IPS-20b (cell line): ENCODE measurements around the gene FHDC1.

Experiments
- H3K27ac ChIP-seq: one replicate; pipeline ENCODE4 v1.5.1; 2013; ENCODE audit warnings: low read length
- H3K27me3 ChIP-seq: 2 replicates; pipeline ENCODE4 v1.6.1; 2013; ENCODE audit warnings: mild to moderate bottlenecking, low read length, inconsistent platforms; ENCODE audit not compliant: insufficient read depth
- H3K36me3 ChIP-seq: 2 replicates; pipeline ENCODE4 v1.6.1; 2013; ENCODE audit warnings: low read depth, mild to moderate bottlenecking, inconsistent platforms, low read length, moderate library complexity; ENCODE audit not compliant: insufficient read depth
- H3K4me1 ChIP-seq: 2 replicates; pipeline ENCODE4 v1.6.1; 2013; ENCODE audit warnings: mild to moderate bottlenecking, control low read depth, inconsistent platforms, low read length, moderate library complexity; ENCODE audit not compliant: insufficient read depth
- H3K4me3 ChIP-seq: 2 replicates; pipeline ENCODE4 v1.5.1; 2013; ENCODE audit warnings: mild to moderate bottlenecking, low read length, inconsistent platforms
- H3K9ac ChIP-seq: 2 replicates; pipeline ENCODE4 v1.6.1; 2013; ENCODE audit warnings: low read depth, mild to moderate bottlenecking, inconsistent platforms, low read length, moderate library complexity
- H3K9me3 ChIP-seq: 2 replicates; pipeline ENCODE4 v1.6.1; 2013; ENCODE audit warnings: mild to moderate bottlenecking, low read depth, low read length, inconsistent platforms; ENCODE audit not compliant: insufficient read depth

FHDC1 gene

GRCh38 chr4:153000076-153000420 lies 63.9 kb downstream of the FHDC1 start:
- Histone ChIP-seq H3K36me3 (no peaks in the 10 kb centered on the region), H3K4me3 (no peak overlapping the region), H3K9me3 (no peaks in the 10 kb centered on the region), H3K4me1 (peaks cover 23% of the 10 kb centered on the region; the same call in 1 of the 2 replicates), H3K27me3 (0 out of 2 replicates have a peak, but pooled peaks cover 5% of the 10 kb centered on the region), H3K27ac (no peak overlapping the region), H3K9ac (no peak overlapping the region)

GRCh38 chr4:153001626-153002025 lies 65.5 kb downstream of the FHDC1 start:
- Histone ChIP-seq H3K4me1 (peaks cover 14% of the 10 kb centered on the region; the same call in 1 of the 2 replicates), H3K9ac (no peak overlapping the region), H3K36me3 (no peaks in the 10 kb centered on the region), H3K9me3 (no peaks in the 10 kb centered on the region), H3K27me3 (0 out of 2 replicates have a peak, but pooled peaks cover 5% of the 10 kb centered on the region), H3K4me3 (no peak overlapping the region), H3K27ac (no peak overlapping the region)

- Histone ChIP-seq H3K9me3 (no peaks in the 10 kb centered on the region), H3K9ac (no peak overlapping the region), H3K4me1 (peaks cover 10% of the 10 kb centered on the region; the same call in 1 of the 2 replicates), H3K36me3 (no peaks in the 10 kb centered on the region), H3K27me3 (0 out of 2 replicates have a peak, but pooled peaks cover 5% of the 10 kb centered on the region), H3K27ac (no peak overlapping the region), H3K4me3 (no peak overlapping the region)
Observed at GRCh38 chr4:153002110-153002509, 66.0 kb downstream of the FHDC1 start.

- Histone ChIP-seq H3K27ac (no peak overlapping the region), H3K4me1 (peaks cover 15% of the 10 kb centered on the region; the same call in 1 of the 2 replicates), H3K9ac (no peak overlapping the region), H3K36me3 (no peaks in the 10 kb centered on the region), H3K27me3 (0 out of 2 replicates have a peak, but pooled peaks cover 5% of the 10 kb centered on the region), H3K4me3 (no peak overlapping the region), H3K9me3 (no peaks in the 10 kb centered on the region)
Observed at GRCh38 chr4:153004081-153004850, 68.1 kb downstream of the FHDC1 start.

GRCh38 chr4:153005899-153006381 lies 69.8 kb downstream of the FHDC1 start:
- no peak overlapping the region for H3K9ac ChIP-seq
- 0 out of 2 replicates have a peak, but pooled peaks cover 3% of the 10 kb centered on the region for H3K27me3 ChIP-seq
- H3K9me3 ChIP-seq: peaks cover 2% of the 10 kb centered on the region; the same call in 1 of the 2 replicates
- H3K4me3 ChIP-seq: no peak overlapping the region
- peaks cover 15% of the 10 kb centered on the region; the same call in 1 of the 2 replicates for H3K4me1 ChIP-seq
- no peaks in the 10 kb centered on the region for H3K36me3 ChIP-seq
- H3K27ac ChIP-seq: no peak overlapping the region

- no peak overlapping the region for H3K9ac ChIP-seq
Observed at GRCh38 chr4:153008578-153009199, 72.6 kb downstream of the FHDC1 start.

GRCh38 chr4:153010146-153010545 lies 74.0 kb downstream of the FHDC1 start:
- peaks cover 8% of the 10 kb centered on the region; the same call in 1 of the 2 replicates for H3K9me3 ChIP-seq
- H3K36me3 ChIP-seq: no peaks in the 10 kb centered on the region
- no peak overlapping the region for H3K27ac ChIP-seq
- H3K27me3 ChIP-seq: no peaks in the 10 kb centered on the region
- 0 out of 2 replicates have a peak, but pooled peaks cover 6% of the 10 kb centered on the region for H3K4me1 ChIP-seq
- no peak overlapping the region for H3K9ac ChIP-seq
- no peak overlapping the region for H3K4me3 ChIP-seq

More at GRCh38 chr4:153008578-153009199, 72.6 kb downstream of the FHDC1 start:
- Histone ChIP-seq H3K4me1 (peaks cover 10% of the 10 kb centered on the region; the same call in 1 of the 2 replicates), H3K4me3 (no peak overlapping the region), H3K27ac (no peak overlapping the region), H3K27me3 (no peaks in the 10 kb centered on the region), H3K9me3 (peaks cover 8% of the 10 kb centered on the region; the same call in 1 of the 2 replicates), H3K36me3 (no peaks in the 10 kb centered on the region)

- peaks cover 8% of the 10 kb centered on the region; the same call in 1 of the 2 replicates for H3K9me3 ChIP-seq
- no peaks in the 10 kb centered on the region for H3K36me3 ChIP-seq
- 0 out of 2 replicates have a peak, but pooled peaks cover 6% of the 10 kb centered on the region for H3K4me1 ChIP-seq
- no peaks in the 10 kb centered on the region for H3K27me3 ChIP-seq
- no peak overlapping the region for H3K27ac ChIP-seq
- H3K9ac ChIP-seq: no peak overlapping the region
- no peak overlapping the region for H3K4me3 ChIP-seq
Observed at GRCh38 chr4:153013202-153013977, 77.3 kb downstream of the FHDC1 start.

GRCh38 chr4:153014460-153014859 lies 78.3 kb downstream of the FHDC1 start:
- Histone ChIP-seq H3K36me3 (no peaks in the 10 kb centered on the region), H3K4me3 (no peak overlapping the region), H3K4me1 (no peaks in the 10 kb centered on the region), H3K27me3 (no peaks in the 10 kb centered on the region), H3K27ac (no peak overlapping the region), H3K9ac (no peak overlapping the region), H3K9me3 (peaks cover 8% of the 10 kb centered on the region; the same call in 1 of the 2 replicates)

GRCh38 chr4:153016592-153016991 lies 80.5 kb downstream of the FHDC1 start:
- Histone ChIP-seq H3K27me3 (no peaks in the 10 kb centered on the region), H3K9ac (no peak overlapping the region), H3K27ac (no peak overlapping the region), H3K36me3 (no peaks in the 10 kb centered on the region), H3K4me3 (no peak overlapping the region), H3K9me3 (no peaks in the 10 kb centered on the region), H3K4me1 (no peaks in the 10 kb centered on the region)

- Histone ChIP-seq H3K36me3 (no peaks in the 10 kb centered on the region), H3K9me3 (no peaks in the 10 kb centered on the region), H3K27ac (no peak overlapping the region), H3K27me3 (no peaks in the 10 kb centered on the region), H3K9ac (no peak overlapping the region), H3K4me1 (no peaks in the 10 kb centered on the region), H3K4me3 (no peak overlapping the region)
Observed at GRCh38 chr4:153018031-153018430, 81.9 kb downstream of the FHDC1 start.
